ENCODE results near the gene HDAC7.

GRCh38 chr12:47758834-47759690, 60.6 kb downstream of the HDAC7 start, which contains the start of gene RAPGEF3:
- TF ChIP-seq POLR2A (IDR thresholded peaks at IDR 0.05) = peak in 1 of 2 donors; percentile 12
- TF ChIP-seq, protein P1, sequence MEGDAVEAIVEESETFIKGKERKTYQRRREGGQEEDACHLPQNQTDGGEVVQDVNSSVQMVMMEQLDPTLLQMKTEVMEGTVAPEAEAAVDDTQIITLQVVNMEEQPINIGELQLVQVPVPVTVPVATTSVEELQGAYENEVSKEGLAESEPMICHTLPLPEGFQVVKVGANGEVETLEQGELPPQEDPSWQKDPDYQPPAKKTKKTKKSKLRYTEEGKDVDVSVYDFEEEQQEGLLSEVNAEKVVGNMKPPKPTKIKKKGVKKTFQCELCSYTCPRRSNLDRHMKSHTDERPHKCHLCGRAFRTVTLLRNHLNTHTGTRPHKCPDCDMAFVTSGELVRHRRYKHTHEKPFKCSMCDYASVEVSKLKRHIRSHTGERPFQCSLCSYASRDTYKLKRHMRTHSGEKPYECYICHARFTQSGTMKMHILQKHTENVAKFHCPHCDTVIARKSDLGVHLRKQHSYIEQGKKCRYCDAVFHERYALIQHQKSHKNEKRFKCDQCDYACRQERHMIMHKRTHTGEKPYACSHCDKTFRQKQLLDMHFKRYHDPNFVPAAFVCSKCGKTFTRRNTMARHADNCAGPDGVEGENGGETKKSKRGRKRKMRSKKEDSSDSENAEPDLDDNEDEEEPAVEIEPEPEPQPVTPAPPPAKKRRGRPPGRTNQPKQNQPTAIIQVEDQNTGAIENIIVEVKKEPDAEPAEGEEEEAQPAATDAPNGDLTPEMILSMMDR (IDR thresholded peaks at IDR 0.05) = peak; percentile 13 to 57 (median 48)

Data from adrenal gland (tissue), 5 donors.